K562 (cell line): Measurements from ENCODE around the gene CNKSR1. TPM values are rescaled to one million over a fixed set of nuclear protein-coding genes. Genes with fewer than 3 reads are reported as not detected.

ENCODE experiments used
- HNRNPLL ChIP-seq: fragments of 200-400 bp; formaldehyde crosslinking; IDR thresholded peaks from 2 replicates; pipeline ENCODE4 v1.6.1; 2017; ENCODE audit warnings: low read length, low read depth, mild to moderate bottlenecking; ENCODE audit not compliant: poor library complexity, severe bottlenecking
- PHTF2 ChIP-seq: fragments of 250-450 bp; sonication (Bioruptor Pico); IDR thresholded peaks from 2 replicates; pipeline ENCODE4 v1.5.0; 2021; ENCODE audit warnings: mild to moderate bottlenecking
- RAD21 ChIP-seq, 2 experiments: fragments of 250-450 bp in 1 of 2; fragments of 450-650 bp in 1 of 2; sonication (Bioruptor Pico) in 1 of 2; formaldehyde crosslinking in 1 of 2; IDR thresholded peaks in 1 of 2; conservative IDR thresholded peaks in 1 of 2; 2 replicates each; pipeline versions ENCODE4 v1.4.0 to v1.8.0; 2020 to 2022; ENCODE audit warnings: mild to moderate bottlenecking in 2 of 2, moderate library complexity in 1 of 2
- SOX6 ChIP-seq: fragments of 450-650 bp; IDR thresholded peaks from 2 replicates; pipeline ENCODE4 v1.6.1; 2014; ENCODE audit warnings: mild to moderate bottlenecking
- polyA plus RNA-seq, 8 experiments: library from polyadenylated mRNA; depleted of rRNA in 4 of 8; stranded (reverse) in 5 of 8; unstranded in 3 of 8; fragments of >200 nt; fragmentation: Nextera tagmentation in 2 of 8; fragmentation: Illumina TruSeq in 1 of 8; extraction: Ambion mirVana in 2 of 8; extraction: Trizol in 1 of 8; gene quantifications; 2 replicates each; pipeline versions ENCODE4 v1.2.1 to v1.2.3, GENCODE V29; 2011 to 2014; ENCODE audit warnings: inconsistent platforms in 1 of 8, missing spikeins in 1 of 8
- total RNA-seq, 7 experiments: library from RNA; depleted of rRNA in 6 of 7; stranded (reverse); fragments of >200 nt in 6 of 7; fragmentation: Illumina TruSeq in 2 of 7; extraction: Trizol in 2 of 7; gene quantifications; 2 replicates each; pipeline versions ENCODE4 v1.2.1 to v1.2.3, GENCODE V29; 2011 to 2021; ENCODE audit warnings: low replicate concordance in 1 of 7
- TF ChIP-seq, protein P1 (sequence below): sonication (generic); IDR thresholded peaks from 2 replicates; pipeline ENCODE4 v1.6.1; 2016
- TF ChIP-seq, protein P2 (sequence below), 2 experiments: fragments of 450-650 bp in 1 of 2; sonication (generic) in 1 of 2; formaldehyde crosslinking in 1 of 2; IDR thresholded peaks; 2 replicates each; pipeline versions ENCODE4 v1.7.1 to v1.9.0; 2016 to 2022; ENCODE audit warnings: inconsistent platforms in 1 of 2, mild to moderate bottlenecking in 1 of 2, missing genetic modification reagents in 1 of 2
- TF ChIP-seq, protein P3 (sequence below): sonication (generic); formaldehyde crosslinking; IDR thresholded peaks from 2 replicates; pipeline ENCODE4 v1.8.1; 2023; ENCODE audit warnings: mild to moderate bottlenecking, missing genetic modification reagents
- TF ChIP-seq, protein P4 (sequence below), 2 experiments: fragments of 450-650 bp in 1 of 2; IDR thresholded peaks; 2 replicates each; pipeline ENCODE4 v1.6.1; 2011 to 2017; ENCODE audit warnings: low read depth in 2 of 2, antibody characterized with exemption in 1 of 2, borderline replicate concordance in 1 of 2, low read length in 1 of 2, mild to moderate bottlenecking in 1 of 2, mixed read lengths in 1 of 2; ENCODE audit not compliant: control insufficient read depth in 1 of 2

Gene CNKSR1
- total and polyA plus RNA-seq, 9 of the 15 experiments (the other 6 are each of a cell fraction or from before 2014, with no cell fraction given), result 0.03 to 2.8 (median 1.1) TPM

DNA sequence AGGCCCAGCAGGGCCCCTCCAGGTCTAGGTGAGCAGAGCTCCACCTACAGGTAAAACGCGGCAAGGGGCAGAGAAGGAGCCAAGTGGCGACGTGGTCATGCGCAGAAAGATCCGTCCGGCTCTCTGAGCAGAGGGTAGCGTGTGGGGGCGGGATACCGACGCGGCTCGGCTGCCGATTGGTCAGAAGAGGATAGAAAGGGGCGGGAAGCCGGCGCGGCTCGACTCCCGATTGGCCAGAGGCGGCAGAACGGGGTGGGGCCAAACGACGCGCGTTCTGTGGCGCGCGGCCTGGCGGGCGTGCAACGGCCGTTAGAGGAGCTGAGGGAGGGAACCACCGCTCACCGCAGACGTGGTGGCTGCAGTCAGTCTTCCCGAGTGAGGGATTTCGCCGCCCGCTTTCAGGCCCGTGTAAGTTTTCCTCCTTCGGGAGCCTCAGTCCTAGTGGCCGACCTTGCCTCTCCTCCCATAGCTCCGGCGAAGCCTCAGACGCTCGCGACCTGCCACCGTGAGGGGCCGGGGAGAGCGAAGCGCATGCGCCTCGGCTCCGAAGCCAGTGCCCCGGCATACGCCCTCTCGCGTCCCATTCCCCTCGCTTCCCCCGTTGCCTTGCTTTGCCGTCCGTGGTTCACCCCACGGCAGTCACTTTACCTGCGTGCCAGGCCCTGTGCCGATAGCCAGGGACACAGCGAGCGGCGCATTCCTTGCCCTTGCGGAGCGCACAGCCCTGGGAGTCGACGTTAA lies 56.8 kb downstream of the CNKSR1 start, which contains the start of gene CEP85 (continued):
- TF ChIP-seq, protein P1, sequence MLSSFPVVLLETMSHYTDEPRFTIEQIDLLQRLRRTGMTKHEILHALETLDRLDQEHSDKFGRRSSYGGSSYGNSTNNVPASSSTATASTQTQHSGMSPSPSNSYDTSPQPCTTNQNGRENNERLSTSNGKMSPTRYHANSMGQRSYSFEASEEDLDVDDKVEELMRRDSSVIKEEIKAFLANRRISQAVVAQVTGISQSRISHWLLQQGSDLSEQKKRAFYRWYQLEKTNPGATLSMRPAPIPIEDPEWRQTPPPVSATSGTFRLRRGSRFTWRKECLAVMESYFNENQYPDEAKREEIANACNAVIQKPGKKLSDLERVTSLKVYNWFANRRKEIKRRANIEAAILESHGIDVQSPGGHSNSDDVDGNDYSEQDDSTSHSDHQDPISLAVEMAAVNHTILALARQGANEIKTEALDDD, result no peak; the same call in 1 of the 2 replicates
- TF ChIP-seq SOX6 (peak; percentile 24; the same call in 1 of the 2 replicates), HNRNPLL (peak; percentile 57), RAD21 (CRISPR knock-in tag; conservative IDR thresholded peaks at IDR 0.05 in 1 of 2, IDR thresholded peaks at IDR 0.05 in 1 of 2) (peak; percentile 72 to 87; a peak in 3 of 4 replicates), PHTF2 (CRISPR knock-in tag) (no peak)
- TF ChIP-seq, protein P2, sequence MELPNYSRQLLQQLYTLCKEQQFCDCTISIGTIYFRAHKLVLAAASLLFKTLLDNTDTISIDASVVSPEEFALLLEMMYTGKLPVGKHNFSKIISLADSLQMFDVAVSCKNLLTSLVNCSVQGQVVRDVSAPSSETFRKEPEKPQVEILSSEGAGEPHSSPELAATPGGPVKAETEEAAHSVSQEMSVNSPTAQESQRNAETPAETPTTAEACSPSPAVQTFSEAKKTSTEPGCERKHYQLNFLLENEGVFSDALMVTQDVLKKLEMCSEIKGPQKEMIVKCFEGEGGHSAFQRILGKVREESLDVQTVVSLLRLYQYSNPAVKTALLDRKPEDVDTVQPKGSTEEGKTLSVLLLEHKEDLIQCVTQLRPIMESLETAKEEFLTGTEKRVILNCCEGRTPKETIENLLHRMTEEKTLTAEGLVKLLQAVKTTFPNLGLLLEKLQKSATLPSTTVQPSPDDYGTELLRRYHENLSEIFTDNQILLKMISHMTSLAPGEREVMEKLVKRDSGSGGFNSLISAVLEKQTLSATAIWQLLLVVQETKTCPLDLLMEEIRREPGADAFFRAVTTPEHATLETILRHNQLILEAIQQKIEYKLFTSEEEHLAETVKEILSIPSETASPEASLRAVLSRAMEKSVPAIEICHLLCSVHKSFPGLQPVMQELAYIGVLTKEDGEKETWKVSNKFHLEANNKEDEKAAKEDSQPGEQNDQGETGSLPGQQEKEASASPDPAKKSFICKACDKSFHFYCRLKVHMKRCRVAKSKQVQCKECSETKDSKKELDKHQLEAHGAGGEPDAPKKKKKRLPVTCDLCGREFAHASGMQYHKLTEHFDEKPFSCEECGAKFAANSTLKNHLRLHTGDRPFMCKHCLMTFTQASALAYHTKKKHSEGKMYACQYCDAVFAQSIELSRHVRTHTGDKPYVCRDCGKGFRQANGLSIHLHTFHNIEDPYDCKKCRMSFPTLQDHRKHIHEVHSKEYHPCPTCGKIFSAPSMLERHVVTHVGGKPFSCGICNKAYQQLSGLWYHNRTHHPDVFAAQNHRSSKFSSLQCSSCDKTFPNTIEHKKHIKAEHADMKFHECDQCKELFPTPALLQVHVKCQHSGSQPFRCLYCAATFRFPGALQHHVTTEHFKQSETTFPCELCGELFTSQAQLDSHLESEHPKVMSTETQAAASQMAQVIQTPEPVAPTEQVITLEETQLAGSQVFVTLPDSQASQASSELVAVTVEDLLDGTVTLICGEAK (IDR thresholded peaks at IDR 0.05), result no peak; the same call in 1 of the 2 replicates
- TF ChIP-seq, protein P2 (CRISPR knock-in tag; IDR thresholded peaks at IDR 0.05), result no peak
- TF ChIP-seq, protein P3, sequence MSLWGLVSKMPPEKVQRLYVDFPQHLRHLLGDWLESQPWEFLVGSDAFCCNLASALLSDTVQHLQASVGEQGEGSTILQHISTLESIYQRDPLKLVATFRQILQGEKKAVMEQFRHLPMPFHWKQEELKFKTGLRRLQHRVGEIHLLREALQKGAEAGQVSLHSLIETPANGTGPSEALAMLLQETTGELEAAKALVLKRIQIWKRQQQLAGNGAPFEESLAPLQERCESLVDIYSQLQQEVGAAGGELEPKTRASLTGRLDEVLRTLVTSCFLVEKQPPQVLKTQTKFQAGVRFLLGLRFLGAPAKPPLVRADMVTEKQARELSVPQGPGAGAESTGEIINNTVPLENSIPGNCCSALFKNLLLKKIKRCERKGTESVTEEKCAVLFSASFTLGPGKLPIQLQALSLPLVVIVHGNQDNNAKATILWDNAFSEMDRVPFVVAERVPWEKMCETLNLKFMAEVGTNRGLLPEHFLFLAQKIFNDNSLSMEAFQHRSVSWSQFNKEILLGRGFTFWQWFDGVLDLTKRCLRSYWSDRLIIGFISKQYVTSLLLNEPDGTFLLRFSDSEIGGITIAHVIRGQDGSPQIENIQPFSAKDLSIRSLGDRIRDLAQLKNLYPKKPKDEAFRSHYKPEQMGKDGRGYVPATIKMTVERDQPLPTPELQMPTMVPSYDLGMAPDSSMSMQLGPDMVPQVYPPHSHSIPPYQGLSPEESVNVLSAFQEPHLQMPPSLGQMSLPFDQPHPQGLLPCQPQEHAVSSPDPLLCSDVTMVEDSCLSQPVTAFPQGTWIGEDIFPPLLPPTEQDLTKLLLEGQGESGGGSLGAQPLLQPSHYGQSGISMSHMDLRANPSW, result peak; percentile 92
- TF ChIP-seq, protein P4, sequence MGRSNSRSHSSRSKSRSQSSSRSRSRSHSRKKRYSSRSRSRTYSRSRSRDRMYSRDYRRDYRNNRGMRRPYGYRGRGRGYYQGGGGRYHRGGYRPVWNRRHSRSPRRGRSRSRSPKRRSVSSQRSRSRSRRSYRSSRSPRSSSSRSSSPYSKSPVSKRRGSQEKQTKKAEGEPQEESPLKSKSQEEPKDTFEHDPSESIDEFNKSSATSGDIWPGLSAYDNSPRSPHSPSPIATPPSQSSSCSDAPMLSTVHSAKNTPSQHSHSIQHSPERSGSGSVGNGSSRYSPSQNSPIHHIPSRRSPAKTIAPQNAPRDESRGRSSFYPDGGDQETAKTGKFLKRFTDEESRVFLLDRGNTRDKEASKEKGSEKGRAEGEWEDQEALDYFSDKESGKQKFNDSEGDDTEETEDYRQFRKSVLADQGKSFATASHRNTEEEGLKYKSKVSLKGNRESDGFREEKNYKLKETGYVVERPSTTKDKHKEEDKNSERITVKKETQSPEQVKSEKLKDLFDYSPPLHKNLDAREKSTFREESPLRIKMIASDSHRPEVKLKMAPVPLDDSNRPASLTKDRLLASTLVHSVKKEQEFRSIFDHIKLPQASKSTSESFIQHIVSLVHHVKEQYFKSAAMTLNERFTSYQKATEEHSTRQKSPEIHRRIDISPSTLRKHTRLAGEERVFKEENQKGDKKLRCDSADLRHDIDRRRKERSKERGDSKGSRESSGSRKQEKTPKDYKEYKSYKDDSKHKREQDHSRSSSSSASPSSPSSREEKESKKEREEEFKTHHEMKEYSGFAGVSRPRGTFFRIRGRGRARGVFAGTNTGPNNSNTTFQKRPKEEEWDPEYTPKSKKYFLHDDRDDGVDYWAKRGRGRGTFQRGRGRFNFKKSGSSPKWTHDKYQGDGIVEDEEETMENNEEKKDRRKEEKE (IDR thresholded peaks at IDR 0.05; ENCODE audit: borderline replicate concordance in 1 of 2, control insufficient read depth in 1 of 2, low read depth in 2 of 2, low read length in 1 of 2), result no peak
